ENCODE measurements around the gene CLCN7.

Gene CLCN7

GRCh38 chr16:1466968-1467521 lies 7.8 kb downstream of the CLCN7 start:
- no peak for DNase-seq (ENCODE audit: low read depth)
- H3K4me3 ChIP-seq (ENCODE audit: low read length), result no peak overlapping the region

GRCh38 chr16:1466054-1466453 lies 8.8 kb downstream of the CLCN7 start:
- H3K4me3 ChIP-seq (ENCODE audit: low read length), result no peak overlapping the region
- no peak for TF ChIP-seq CTCF (conservative IDR thresholded peaks at IDR 0.05; ENCODE audit: low read depth, low read length)
- DNase-seq (ENCODE audit: low read depth), result no peak

More at GRCh38 chr16:1466968-1467521, 7.8 kb downstream of the CLCN7 start:
- TF ChIP-seq CTCF (conservative IDR thresholded peaks at IDR 0.05; ENCODE audit: low read depth, low read length), result no peak

DNA sequence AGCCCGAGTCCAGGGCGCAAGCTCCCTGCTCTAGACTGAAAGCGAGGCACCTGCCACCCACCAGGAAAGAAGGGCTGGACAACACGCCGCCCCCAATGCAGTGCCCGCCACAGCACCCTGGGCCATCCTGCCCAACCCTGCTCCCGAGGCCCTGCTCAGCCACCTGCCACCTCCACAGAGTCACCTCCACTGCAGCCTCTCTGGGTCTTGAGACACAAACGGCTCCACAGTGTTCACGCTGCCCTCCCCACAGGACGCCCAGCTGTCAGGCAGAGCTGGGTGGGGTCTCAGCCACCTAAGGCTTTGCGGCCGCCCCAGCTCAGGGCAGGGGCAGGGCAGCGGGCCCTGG lies 9.3 kb downstream of the CLCN7 start:
- no peak for TF ChIP-seq CTCF (conservative IDR thresholded peaks at IDR 0.05; ENCODE audit: low read depth, low read length)
- DNase-seq (ENCODE audit: low read depth), result no peak
- no peak overlapping the region for H3K4me3 ChIP-seq (ENCODE audit: low read length)

- TF ChIP-seq CTCF (conservative IDR thresholded peaks at IDR 0.05; ENCODE audit: low read depth, low read length), result no peak
- no peak overlapping the region for H3K4me3 ChIP-seq (ENCODE audit: low read length)
Measured at GRCh38 chr16:1464894-1465566, 9.8 kb downstream of the CLCN7 start.

DNA sequence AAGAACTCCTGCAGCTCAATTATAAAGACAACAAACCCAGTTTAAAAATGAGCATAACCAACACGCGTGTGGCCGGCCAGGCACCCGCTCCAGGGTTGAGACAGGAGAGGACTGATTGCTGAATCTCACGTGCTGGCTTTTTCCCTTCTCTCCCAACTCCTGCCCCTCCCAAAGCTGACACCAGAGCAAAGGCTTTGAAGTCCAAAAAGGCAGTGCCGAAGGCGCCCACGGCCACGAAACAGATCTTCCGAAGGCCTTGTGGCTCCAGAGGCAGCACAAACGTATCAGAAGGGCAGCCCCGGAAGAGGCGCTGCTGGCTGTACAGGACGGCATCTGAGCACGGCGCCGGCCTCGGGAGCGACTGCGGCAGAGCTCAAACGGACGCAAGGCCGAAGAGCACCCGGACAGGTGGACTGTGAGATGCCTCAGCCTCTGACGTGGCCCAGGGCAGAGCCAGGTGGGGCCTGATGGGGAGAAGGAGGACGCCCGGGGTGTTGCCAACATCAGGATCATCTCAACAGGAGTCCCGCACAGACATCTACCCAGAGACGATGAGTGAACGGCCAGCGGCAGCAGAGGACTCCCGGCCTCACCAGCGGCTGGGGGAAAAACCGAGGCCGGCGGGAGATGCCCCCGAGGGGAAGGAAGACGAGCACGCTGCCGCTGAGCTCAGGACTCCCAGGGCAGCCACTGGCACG lies 10.5 kb downstream of the CLCN7 start:
- no peak overlapping the region for H3K4me3 ChIP-seq (ENCODE audit: low read length)
- no peak for TF ChIP-seq CTCF (conservative IDR thresholded peaks at IDR 0.05; ENCODE audit: low read depth, low read length)
- DNase-seq (ENCODE audit: low read depth), result no peak

More at GRCh38 chr16:1464894-1465566, 9.8 kb downstream of the CLCN7 start:
- DNase-seq (ENCODE audit: low read depth), result no peak

GRCh38 chr16:1461146-1461545 lies 13.7 kb downstream of the CLCN7 start:
- H3K4me3 ChIP-seq (ENCODE audit: low read length), result no peak overlapping the region
- no peak for TF ChIP-seq CTCF (conservative IDR thresholded peaks at IDR 0.05; ENCODE audit: low read depth, low read length)
- no peak for DNase-seq (ENCODE audit: low read depth)
